HepG2 (cell line): ENCODE results near the gene GCN1.

ENCODE experiments used
- CEBPG ChIP-seq: IDR thresholded peaks from 2 replicates; pipeline ENCODE4 v1.6.1; 2016
- HMGXB4 ChIP-seq, 2 experiments: sonication (generic) in 1 of 2; formaldehyde crosslinking in 1 of 2; IDR thresholded peaks; 2 replicates each; pipeline versions ENCODE4 v1.4.0 to v1.6.1; 2018 to 2020; ENCODE audit warnings: missing genetic modification reagents in 2 of 2, borderline replicate concordance in 1 of 2, low read depth in 1 of 2, mild to moderate bottlenecking in 1 of 2, missing biosample characterization in 1 of 2

GRCh38 chr12:120117961-120118320, 76.6 kb downstream of the GCN1 start:
- TF ChIP-seq CEBPG (CRISPR knock-in tag) (no peak), HMGXB4 (CRISPR knock-in tag; IDR thresholded peaks at IDR 0.05; ENCODE audit: borderline replicate concordance in 1 of 2, low read depth in 1 of 2) (no peak)
